ENCODE data around the gene GALT. TPM values are rescaled to one million over a fixed set of nuclear protein-coding genes. Genes with fewer than 3 reads are reported as not detected.

The GALT gene
- total and polyA plus RNA-seq, 2 of the 13 experiments (the other 11 are each of a cell fraction or from before 2014, with no cell fraction given), result 40.4 to 46.3 TPM

DNA sequence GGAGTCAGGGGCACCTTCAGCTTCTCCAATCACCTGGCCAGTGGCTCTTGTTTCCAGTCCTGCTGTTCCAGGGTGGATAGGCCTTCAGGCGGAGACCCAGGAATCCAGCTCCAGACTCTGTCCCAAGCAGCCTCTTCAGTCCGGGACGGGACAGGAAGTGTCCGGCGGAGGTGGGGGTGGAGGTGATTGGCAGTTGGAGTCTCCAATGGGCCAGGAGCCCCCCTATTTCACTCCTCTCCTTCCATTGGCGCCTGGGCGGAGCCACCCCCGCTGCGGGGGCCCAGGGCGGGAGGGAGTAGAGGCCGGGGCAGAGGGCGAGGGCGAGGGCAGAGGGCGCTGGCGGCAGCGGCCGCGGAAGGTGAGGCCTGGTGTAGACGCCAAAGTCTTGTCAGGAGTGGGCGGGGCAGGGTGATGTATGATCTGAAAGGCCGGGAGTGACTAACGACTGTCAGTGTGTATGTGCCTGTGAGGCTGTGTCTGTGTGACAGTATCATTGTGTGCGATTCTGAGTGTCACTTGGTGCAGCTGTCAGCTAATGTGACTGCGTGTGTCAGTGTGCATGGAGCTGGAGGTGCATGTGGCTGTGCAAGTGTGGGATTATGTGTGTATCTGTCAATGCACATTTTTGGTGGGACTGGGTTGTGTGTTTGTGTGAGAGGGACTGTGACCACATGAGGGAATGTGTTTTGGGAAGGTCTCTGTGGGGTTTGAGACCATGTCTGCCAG lies 5.6 kb downstream of the GALT start, which contains the start of gene IL11RA (continued):
- TF ChIP-seq, protein P1, sequence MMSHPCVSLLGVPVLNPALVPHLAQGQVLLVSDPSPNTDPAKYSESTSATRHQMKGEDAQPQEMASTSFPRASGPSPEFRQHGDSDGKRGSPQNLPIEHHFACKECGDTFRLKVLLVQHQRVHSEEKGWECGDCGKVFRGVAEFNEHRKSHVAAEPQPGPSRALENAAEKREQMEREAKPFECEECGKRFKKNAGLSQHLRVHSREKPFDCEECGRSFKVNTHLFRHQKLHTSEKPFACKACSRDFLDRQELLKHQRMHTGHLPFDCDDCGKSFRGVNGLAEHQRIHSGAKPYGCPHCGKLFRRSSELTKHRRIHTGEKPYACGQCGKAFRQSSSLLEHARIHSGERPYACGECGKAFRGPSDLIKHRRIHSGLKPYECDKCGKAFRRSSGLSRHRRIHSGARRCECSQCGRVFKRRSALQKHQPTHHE (CRISPR knock-in tag; IDR thresholded peaks at IDR 0.05; ENCODE audit: borderline replicate concordance), result no peak
- TF ChIP-seq, protein P2, sequence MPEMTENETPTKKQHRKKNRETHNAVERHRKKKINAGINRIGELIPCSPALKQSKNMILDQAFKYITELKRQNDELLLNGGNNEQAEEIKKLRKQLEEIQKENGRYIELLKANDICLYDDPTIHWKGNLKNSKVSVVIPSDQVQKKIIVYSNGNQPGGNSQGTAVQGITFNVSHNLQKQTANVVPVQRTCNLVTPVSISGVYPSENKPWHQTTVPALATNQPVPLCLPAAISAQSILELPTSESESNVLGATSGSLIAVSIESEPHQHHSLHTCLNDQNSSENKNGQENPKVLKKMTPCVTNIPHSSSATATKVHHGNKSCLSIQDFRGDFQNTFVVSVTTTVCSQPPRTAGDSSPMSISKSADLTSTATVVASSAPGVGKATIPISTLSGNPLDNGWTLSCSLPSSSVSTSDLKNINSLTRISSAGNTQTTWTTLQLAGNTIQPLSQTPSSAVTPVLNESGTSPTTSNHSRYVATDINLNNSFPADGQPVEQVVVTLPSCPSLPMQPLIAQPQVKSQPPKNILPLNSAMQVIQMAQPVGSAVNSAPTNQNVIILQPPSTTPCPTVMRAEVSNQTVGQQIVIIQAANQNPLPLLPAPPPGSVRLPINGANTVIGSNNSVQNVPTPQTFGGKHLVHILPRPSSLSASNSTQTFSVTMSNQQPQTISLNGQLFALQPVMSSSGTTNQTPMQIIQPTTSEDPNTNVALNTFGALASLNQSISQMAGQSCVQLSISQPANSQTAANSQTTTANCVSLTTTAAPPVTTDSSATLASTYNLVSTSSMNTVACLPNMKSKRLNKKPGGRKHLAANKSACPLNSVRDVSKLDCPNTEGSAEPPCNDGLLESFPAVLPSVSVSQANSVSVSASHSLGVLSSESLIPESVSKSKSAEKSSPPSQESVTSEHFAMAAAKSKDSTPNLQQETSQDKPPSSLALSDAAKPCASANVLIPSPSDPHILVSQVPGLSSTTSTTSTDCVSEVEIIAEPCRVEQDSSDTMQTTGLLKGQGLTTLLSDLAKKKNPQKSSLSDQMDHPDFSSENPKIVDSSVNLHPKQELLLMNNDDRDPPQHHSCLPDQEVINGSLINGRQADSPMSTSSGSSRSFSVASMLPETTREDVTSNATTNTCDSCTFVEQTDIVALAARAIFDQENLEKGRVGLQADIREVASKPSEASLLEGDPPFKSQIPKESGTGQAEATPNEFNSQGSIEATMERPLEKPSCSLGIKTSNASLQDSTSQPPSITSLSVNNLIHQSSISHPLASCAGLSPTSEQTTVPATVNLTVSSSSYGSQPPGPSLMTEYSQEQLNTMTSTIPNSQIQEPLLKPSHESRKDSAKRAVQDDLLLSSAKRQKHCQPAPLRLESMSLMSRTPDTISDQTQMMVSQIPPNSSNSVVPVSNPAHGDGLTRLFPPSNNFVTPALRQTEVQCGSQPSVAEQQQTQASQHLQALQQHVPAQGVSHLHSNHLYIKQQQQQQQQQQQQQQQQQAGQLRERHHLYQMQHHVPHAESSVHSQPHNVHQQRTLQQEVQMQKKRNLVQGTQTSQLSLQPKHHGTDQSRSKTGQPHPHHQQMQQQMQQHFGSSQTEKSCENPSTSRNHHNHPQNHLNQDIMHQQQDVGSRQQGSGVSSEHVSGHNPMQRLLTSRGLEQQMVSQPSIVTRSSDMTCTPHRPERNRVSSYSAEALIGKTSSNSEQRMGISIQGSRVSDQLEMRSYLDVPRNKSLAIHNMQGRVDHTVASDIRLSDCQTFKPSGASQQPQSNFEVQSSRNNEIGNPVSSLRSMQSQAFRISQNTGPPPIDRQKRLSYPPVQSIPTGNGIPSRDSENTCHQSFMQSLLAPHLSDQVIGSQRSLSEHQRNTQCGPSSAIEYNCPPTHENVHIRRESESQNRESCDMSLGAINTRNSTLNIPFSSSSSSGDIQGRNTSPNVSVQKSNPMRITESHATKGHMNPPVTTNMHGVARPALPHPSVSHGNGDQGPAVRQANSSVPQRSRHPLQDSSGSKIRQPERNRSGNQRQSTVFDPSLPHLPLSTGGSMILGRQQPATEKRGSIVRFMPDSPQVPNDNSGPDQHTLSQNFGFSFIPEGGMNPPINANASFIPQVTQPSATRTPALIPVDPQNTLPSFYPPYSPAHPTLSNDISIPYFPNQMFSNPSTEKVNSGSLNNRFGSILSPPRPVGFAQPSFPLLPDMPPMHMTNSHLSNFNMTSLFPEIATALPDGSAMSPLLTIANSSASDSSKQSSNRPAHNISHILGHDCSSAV (CRISPR knock-in tag; IDR thresholded peaks at IDR 0.05; ENCODE audit: borderline replicate concordance), result no peak
- TF ChIP-seq ZNF773 (CRISPR knock-in tag; IDR thresholded peaks at IDR 0.05; ENCODE audit: borderline replicate concordance), result no peak
- TF ChIP-seq U2AF1 (optimal IDR thresholded peaks at IDR 0.05; ENCODE audit: low read depth, low read length), result no peak
- TF ChIP-seq SIN3B (IDR thresholded peaks at IDR 0.05; ENCODE audit: low read length), result 0 out of 2 replicates have a peak, but pooled peaks have one; percentile 32
- TF ChIP-seq ZSCAN20 (CRISPR knock-in tag; IDR thresholded peaks at IDR 0.05; ENCODE audit: borderline replicate concordance), result no peak
- peak; percentile 73 for TF ChIP-seq PHF20 (CRISPR knock-in tag; IDR thresholded peaks at IDR 0.05)
- no peak for TF ChIP-seq LCORL (IDR thresholded peaks at IDR 0.05)
- peak; percentile 85 for TF ChIP-seq LCORL (CRISPR knock-in tag; IDR thresholded peaks at IDR 0.05)
- TF ChIP-seq ZNF570 (CRISPR knock-in tag; IDR thresholded peaks at IDR 0.05; ENCODE audit: borderline replicate concordance), result no peak
- TF ChIP-seq CCAR2 (optimal IDR thresholded peaks at IDR 0.05; ENCODE audit: low read depth, low read length), result no peak
- TF ChIP-seq GLI4 (CRISPR knock-in tag; IDR thresholded peaks at IDR 0.05; ENCODE audit: borderline replicate concordance), result no peak
- TF ChIP-seq, protein P3, sequence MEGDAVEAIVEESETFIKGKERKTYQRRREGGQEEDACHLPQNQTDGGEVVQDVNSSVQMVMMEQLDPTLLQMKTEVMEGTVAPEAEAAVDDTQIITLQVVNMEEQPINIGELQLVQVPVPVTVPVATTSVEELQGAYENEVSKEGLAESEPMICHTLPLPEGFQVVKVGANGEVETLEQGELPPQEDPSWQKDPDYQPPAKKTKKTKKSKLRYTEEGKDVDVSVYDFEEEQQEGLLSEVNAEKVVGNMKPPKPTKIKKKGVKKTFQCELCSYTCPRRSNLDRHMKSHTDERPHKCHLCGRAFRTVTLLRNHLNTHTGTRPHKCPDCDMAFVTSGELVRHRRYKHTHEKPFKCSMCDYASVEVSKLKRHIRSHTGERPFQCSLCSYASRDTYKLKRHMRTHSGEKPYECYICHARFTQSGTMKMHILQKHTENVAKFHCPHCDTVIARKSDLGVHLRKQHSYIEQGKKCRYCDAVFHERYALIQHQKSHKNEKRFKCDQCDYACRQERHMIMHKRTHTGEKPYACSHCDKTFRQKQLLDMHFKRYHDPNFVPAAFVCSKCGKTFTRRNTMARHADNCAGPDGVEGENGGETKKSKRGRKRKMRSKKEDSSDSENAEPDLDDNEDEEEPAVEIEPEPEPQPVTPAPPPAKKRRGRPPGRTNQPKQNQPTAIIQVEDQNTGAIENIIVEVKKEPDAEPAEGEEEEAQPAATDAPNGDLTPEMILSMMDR (CRISPR knock-in tag; IDR thresholded peaks at IDR 0.05), result peak; percentile 62
- TF ChIP-seq, protein P4, sequence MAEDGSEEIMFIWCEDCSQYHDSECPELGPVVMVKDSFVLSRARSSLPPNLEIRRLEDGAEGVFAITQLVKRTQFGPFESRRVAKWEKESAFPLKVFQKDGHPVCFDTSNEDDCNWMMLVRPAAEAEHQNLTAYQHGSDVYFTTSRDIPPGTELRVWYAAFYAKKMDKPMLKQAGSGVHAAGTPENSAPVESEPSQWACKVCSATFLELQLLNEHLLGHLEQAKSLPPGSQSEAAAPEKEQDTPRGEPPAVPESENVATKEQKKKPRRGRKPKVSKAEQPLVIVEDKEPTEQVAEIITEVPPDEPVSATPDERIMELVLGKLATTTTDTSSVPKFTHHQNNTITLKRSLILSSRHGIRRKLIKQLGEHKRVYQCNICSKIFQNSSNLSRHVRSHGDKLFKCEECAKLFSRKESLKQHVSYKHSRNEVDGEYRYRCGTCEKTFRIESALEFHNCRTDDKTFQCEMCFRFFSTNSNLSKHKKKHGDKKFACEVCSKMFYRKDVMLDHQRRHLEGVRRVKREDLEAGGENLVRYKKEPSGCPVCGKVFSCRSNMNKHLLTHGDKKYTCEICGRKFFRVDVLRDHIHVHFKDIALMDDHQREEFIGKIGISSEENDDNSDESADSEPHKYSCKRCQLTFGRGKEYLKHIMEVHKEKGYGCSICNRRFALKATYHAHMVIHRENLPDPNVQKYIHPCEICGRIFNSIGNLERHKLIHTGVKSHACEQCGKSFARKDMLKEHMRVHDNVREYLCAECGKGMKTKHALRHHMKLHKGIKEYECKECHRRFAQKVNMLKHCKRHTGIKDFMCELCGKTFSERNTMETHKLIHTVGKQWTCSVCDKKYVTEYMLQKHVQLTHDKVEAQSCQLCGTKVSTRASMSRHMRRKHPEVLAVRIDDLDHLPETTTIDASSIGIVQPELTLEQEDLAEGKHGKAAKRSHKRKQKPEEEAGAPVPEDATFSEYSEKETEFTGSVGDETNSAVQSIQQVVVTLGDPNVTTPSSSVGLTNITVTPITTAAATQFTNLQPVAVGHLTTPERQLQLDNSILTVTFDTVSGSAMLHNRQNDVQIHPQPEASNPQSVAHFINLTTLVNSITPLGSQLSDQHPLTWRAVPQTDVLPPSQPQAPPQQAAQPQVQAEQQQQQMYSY (CRISPR knock-in tag; IDR thresholded peaks at IDR 0.05), result peak; percentile 71; the same call in 1 of the 2 replicates

Measured in HepG2 (cell line).